H1 (cell line): ENCODE results near the gene PDE9A. TPM values are rescaled to one million over a fixed set of nuclear protein-coding genes. Genes with fewer than 3 reads are reported as not detected.

Experiments used
- CTCF ChIA-PET: fragments of 300-600 bp; sonication (Branson Sonifier 250); formaldehyde crosslinking; loops from one replicate; lab custom pipeline; 2021; ENCODE audit not compliant: partially characterized antibody; lab: Charles Lee
- POLR2A ChIA-PET: fragments of 300-600 bp; sonication (Branson Sonifier 250); formaldehyde crosslinking; loops from one replicate; lab custom pipeline; 2021; ENCODE audit warnings: inconsistent platforms; ENCODE audit not compliant: partially characterized antibody; lab: Charles Lee
- DNase-seq, 2 experiments: peaks; one replicate each; pipeline versions ENCODE4 v3.0.0 to v3.0.0-alpha.2; 2010 to 2022; ENCODE audit warnings: low spot score in 2 of 2, low read depth in 1 of 2, mixed read lengths in 1 of 2
- FAIRE-seq: peaks from 2 replicates; lab custom pipeline; 2011; peaks lifted over from hg19 to GRCh38; lab: Jason Lieb, UNC
- H2AFZ ChIP-seq: 2 replicates; pipeline ENCODE4 v1.8.1; 2012; ENCODE audit warnings: low read length, inconsistent platforms
- H2AK5ac ChIP-seq: 2 replicates; pipeline ENCODE4 v1.6.1; 2013; ENCODE audit warnings: low read depth, low read length
- H2BK120ac ChIP-seq: replicated peaks from 2 replicates; pipeline ENCODE3; 2013; ENCODE audit warnings: low read depth, low read length, inconsistent platforms
- H2BK12ac ChIP-seq: 2 replicates; pipeline ENCODE4 v1.6.1; 2013; ENCODE audit warnings: low read depth, low read length
- H2BK15ac ChIP-seq: 2 replicates; pipeline ENCODE4 v1.6.1; 2013; ENCODE audit warnings: low read length
- H2BK20ac ChIP-seq: 2 replicates; pipeline ENCODE4 v1.6.1; 2013; ENCODE audit warnings: low read length
- H2BK5ac ChIP-seq: 2 replicates; pipeline ENCODE4 v1.6.1; 2013; ENCODE audit warnings: low read depth, low read length
- H3K14ac ChIP-seq: 2 replicates; pipeline ENCODE4 v1.6.1; 2013; ENCODE audit warnings: inconsistent platforms; ENCODE audit not compliant: insufficient read length
- H3K18ac ChIP-seq: 2 replicates; pipeline ENCODE4 v1.6.1; 2013; ENCODE audit warnings: low read length; ENCODE audit errors: extremely low read depth
- H3K23ac ChIP-seq: 2 replicates; pipeline ENCODE4 v1.6.1; 2013; ENCODE audit warnings: inconsistent platforms; ENCODE audit not compliant: insufficient read length
- H3K23me2 ChIP-seq: 2 replicates; pipeline ENCODE4 v1.6.1; 2013; ENCODE audit warnings: low read depth, low read length
- H3K27ac ChIP-seq: 2 replicates; pipeline ENCODE4 v1.6.1; 2011; ENCODE audit warnings: low read depth, low read length, inconsistent platforms
- H3K27me3 ChIP-seq, 4 experiments: replicated peaks in 1 of 4; 1 replicate in 1 of 4; 2 replicates in 3 of 4; pipeline versions ENCODE4 v1.6.1 to v1.8.1; 2011 to 2013; ENCODE audit warnings: low read length in 3 of 4, mild to moderate bottlenecking in 3 of 4, inconsistent platforms in 2 of 4, mixed read lengths in 2 of 4, moderate library complexity in 1 of 4; ENCODE audit not compliant: control insufficient read depth in 3 of 4, insufficient read depth in 3 of 4; ENCODE audit errors: extremely low read depth in 1 of 4
- H3K36me3 ChIP-seq, 4 experiments: 2 replicates each; pipeline versions ENCODE4 v1.6.1 to v1.8.1; 2011 to 2013; ENCODE audit warnings: mild to moderate bottlenecking in 4 of 4, low read length in 3 of 4, moderate library complexity in 2 of 4, control low read depth in 1 of 4, inconsistent platforms in 1 of 4; ENCODE audit not compliant: insufficient read depth in 4 of 4, control insufficient read depth in 2 of 4
- H3K4ac ChIP-seq: replicated peaks from 2 replicates; pipeline ENCODE3; 2013; ENCODE audit warnings: low read length, low read depth, mixed read lengths, inconsistent platforms; ENCODE audit not compliant: insufficient read length
- H3K4me1 ChIP-seq, 4 experiments: replicated peaks in 1 of 4; 1 replicate in 1 of 4; 2 replicates in 3 of 4; pipeline versions ENCODE4 v1.6.1 to v1.8.1; 2011 to 2013; ENCODE audit warnings: low read length in 3 of 4, inconsistent platforms in 2 of 4, mixed read lengths in 1 of 4; ENCODE audit not compliant: insufficient read depth in 4 of 4, control insufficient read depth in 3 of 4
- H3K4me2 ChIP-seq, 2 experiments: 2 replicates each; pipeline versions ENCODE4 v1.6.1 to v1.8.1; 2011 to 2013; ENCODE audit warnings: low read depth in 2 of 2, low read length in 2 of 2, control low read depth in 1 of 2, inconsistent platforms in 1 of 2, mild to moderate bottlenecking in 1 of 2; ENCODE audit not compliant: insufficient read depth in 1 of 2
- H3K4me3 ChIP-seq, 4 experiments: fragments of 200-600, 300-600 bp in 1 of 4; sonication (generic), shearing (Covaris generic), sonication (Bioruptor Twin) in 1 of 4; 2 replicates each; pipeline versions ENCODE4 v1.5.1 to v1.8.1; 2011 to 2016; ENCODE audit warnings: low read length in 4 of 4, low read depth in 3 of 4, control low read depth in 2 of 4, inconsistent platforms in 2 of 4, mild to moderate bottlenecking in 2 of 4, mixed read lengths in 1 of 4, moderate library complexity in 1 of 4; ENCODE audit not compliant: insufficient read depth in 2 of 4; ENCODE audit errors: extremely low read depth in 1 of 4
- H3K56ac ChIP-seq: replicated peaks from 2 replicates; pipeline ENCODE3; 2013; ENCODE audit warnings: low read depth, mild to moderate bottlenecking, mixed read lengths, low read length, inconsistent platforms; ENCODE audit not compliant: insufficient read length
- H3K79me1 ChIP-seq: 2 replicates; pipeline ENCODE4 v1.6.1; 2013; ENCODE audit warnings: low read depth, low read length, control low read depth
- H3K79me2 ChIP-seq, 2 experiments: 2 replicates each; pipeline versions ENCODE4 v1.6.1 to v1.8.1; 2012 to 2013; ENCODE audit warnings: low read length in 2 of 2, mild to moderate bottlenecking in 2 of 2, inconsistent platforms in 1 of 2; ENCODE audit not compliant: insufficient read depth in 2 of 2, control insufficient read depth in 1 of 2
- H3K9ac ChIP-seq, 4 experiments: replicated peaks in 1 of 4; 1 replicate in 1 of 4; 2 replicates in 3 of 4; pipeline versions ENCODE4 v1.6.1 to v1.8.1; 2011 to 2013; ENCODE audit warnings: low read depth in 3 of 4, low read length in 3 of 4, control low read depth in 2 of 4, mild to moderate bottlenecking in 2 of 4, moderate library complexity in 2 of 4, inconsistent platforms in 1 of 4; ENCODE audit errors: extremely low read depth in 1 of 4
- H3K9me3 ChIP-seq, 2 experiments: 2 replicates each; pipeline versions ENCODE4 v1.6.1 to v1.8.1; 2012 to 2013; ENCODE audit warnings: mild to moderate bottlenecking in 2 of 2, moderate library complexity in 2 of 2, control low read depth in 1 of 2, inconsistent platforms in 1 of 2, low read depth in 1 of 2, low read length in 1 of 2, mixed read lengths in 1 of 2; ENCODE audit not compliant: insufficient read depth in 2 of 2
- H4K20me1 ChIP-seq, 2 experiments: replicated peaks in 1 of 2; 2 replicates each; pipeline versions ENCODE3 to v1.8.1; 2011 to 2013; ENCODE audit warnings: inconsistent platforms in 2 of 2, low read length in 2 of 2, mild to moderate bottlenecking in 1 of 2; ENCODE audit not compliant: insufficient read depth in 2 of 2, control insufficient read depth in 1 of 2
- H4K5ac ChIP-seq: 2 replicates; pipeline ENCODE4 v1.6.1; 2013; ENCODE audit warnings: low read length, low read depth, mixed read lengths, inconsistent platforms; ENCODE audit not compliant: insufficient read length
- H4K8ac ChIP-seq: 2 replicates; pipeline ENCODE4 v1.8.0; 2013; ENCODE audit warnings: mild to moderate bottlenecking, moderate library complexity, low read length, inconsistent platforms; ENCODE audit not compliant: insufficient read depth; ENCODE audit errors: extremely low read depth
- H4K91ac ChIP-seq: replicated peaks from 2 replicates; pipeline ENCODE3; 2013; ENCODE audit warnings: low read length, mixed read lengths, inconsistent platforms; ENCODE audit not compliant: insufficient read length
- ASH2L ChIP-seq: fragments of 200-600, 300-600 bp; sonication (generic); IDR thresholded peaks from one replicate; pipeline ENCODE4 v1.7.1; 2017; ENCODE audit warnings: low read length
- ATF2 ChIP-seq: IDR thresholded peaks from 2 replicates; pipeline ENCODE4 v1.6.1; 2012; ENCODE audit warnings: low read length, inconsistent platforms
- CBX8 ChIP-seq: fragments of 300-800, 300-1000 bp; sonication (generic); IDR thresholded peaks from 2 replicates; pipeline ENCODE4 v1.7.1; 2016; ENCODE audit warnings: low read depth, low read length, borderline replicate concordance
- CHD2 ChIP-seq: IDR thresholded peaks from 2 replicates; pipeline ENCODE4 v1.6.1; 2012; ENCODE audit warnings: low read length, improper control_type of control experiment
- GABPA ChIP-seq: IDR thresholded peaks from 2 replicates; pipeline ENCODE4 v1.6.1; 2011; ENCODE audit warnings: mild to moderate bottlenecking, low read length, moderate library complexity, borderline replicate concordance; ENCODE audit not compliant: insufficient read depth
- GTF2F1 ChIP-seq: IDR thresholded peaks from 2 replicates; pipeline ENCODE4 v1.6.1; 2012; ENCODE audit warnings: low read depth, low read length, improper control_type of control experiment, borderline replicate concordance
- JUN ChIP-seq: IDR thresholded peaks from 2 replicates; pipeline ENCODE4 v1.6.1; 2011; ENCODE audit warnings: low read depth, mild to moderate bottlenecking, improper control_type of control experiment, low read length
- MAFK ChIP-seq: IDR thresholded peaks from 2 replicates; pipeline ENCODE4 v1.6.1; 2012; ENCODE audit warnings: low read depth, mild to moderate bottlenecking, improper control_type of control experiment, low read length
- RFX5 ChIP-seq: IDR thresholded peaks from 2 replicates; pipeline ENCODE4 v1.6.1; 2011; ENCODE audit warnings: low read depth, low read length, improper control_type of control experiment, borderline replicate concordance
- RNF2 ChIP-seq: fragments of 200-900, 300-1000 bp; sonication (generic); IDR thresholded peaks from 2 replicates; pipeline ENCODE4 v1.7.1; 2016; ENCODE audit warnings: borderline replicate concordance, low read depth, mild to moderate bottlenecking, antibody characterized with exemption, low read length; ENCODE audit not compliant: poor library complexity, severe bottlenecking; ENCODE audit errors: missing control alignments
- SIN3A ChIP-seq, 2 experiments: IDR thresholded peaks in 1 of 2; conservative IDR thresholded peaks in 1 of 2; 2 replicates each; pipeline ENCODE4 v1.6.1; 2011 to 2012; ENCODE audit warnings: low read length in 2 of 2, improper control_type of control experiment in 1 of 2, low read depth in 1 of 2, mild to moderate bottlenecking in 1 of 2
- ZNF274 ChIP-seq: IDR thresholded peaks from 2 replicates; pipeline ENCODE4 v1.7.0; 2012; ENCODE audit warnings: low read length, borderline replicate concordance; ENCODE audit errors: extremely low read depth
- WGBS, 2 experiments: shearing (Covaris generic) in 1 of 2; methylation state at CpG; one replicate each; pipeline versions ENCODE4 v1.1.6 to v1.1.7; 2013 to 2015; ENCODE audit warnings: low lambda C conversion rate in 2 of 2, mixed read lengths in 2 of 2, inconsistent platforms in 1 of 2, low coverage in 1 of 2, missing lambda C conversion rate in 1 of 2; ENCODE audit not compliant: insufficient replicate concordance in 2 of 2, insufficient coverage in 1 of 2, insufficient read length in 1 of 2; ENCODE audit errors: extremely low coverage in 1 of 2, missing lambda C conversion rate in 1 of 2; 5-methylcytosine and 5-hydroxymethylcytosine counted together
- polyA plus RNA-seq, 7 experiments: library from polyadenylated mRNA; depleted of rRNA in 3 of 7; stranded (reverse) in 5 of 7; unstranded in 2 of 7; fragments of >200 nt in 5 of 7; fragments of 200-250 nt in 2 of 7; gene quantifications; 1 replicate in 5 of 7; 2 replicates in 1 of 7; 4 replicates in 1 of 7; pipeline versions ENCODE4 v1.2.1 to v1.2.3, GENCODE V29; 2011 to 2013; ENCODE audit warnings: missing spikeins in 2 of 7, mixed read lengths in 2 of 7
- total RNA-seq: library from RNA; stranded (reverse); fragmentation: NEBNext Ultra II Directional; extraction: Animal tissue kit (Norgen Biotek cat#: 25700); gene quantifications from 2 replicates; pipeline ENCODE4 v1.2.1, GENCODE V29; 2021

Gene PDE9A
- total and polyA plus RNA-seq, 2 of the 8 experiments (the other 6 are each of a cell fraction or from before 2014, with no cell fraction given): 39.2 to 45.9 TPM

GRCh38 chr21:42711667-42712066 is 58.2 kb downstream of the PDE9A start:
- no peak overlapping the region for H2BK12ac ChIP-seq
- no peak overlapping the region for H4K8ac ChIP-seq
- H3K9ac ChIP-seq: no peak overlapping the region
- ChIA-PET CTCF (no interaction called here), POLR2A (interaction anchor here (0.6 to 1.0 kb wide), 2 partner anchors 9 to 95 kb away, joined by 3 read pairs; no protein-coding TSS in a partner anchor)
- 96% methylated on average over 4 of the region's 4 CpGs; no CpG with 5 or more reads in 1 of the 2 experiments for WGBS, 2 experiments
- H4K20me1 ChIP-seq: no peaks in the 10 kb centered on the region
- H3K4me2 ChIP-seq: no peak overlapping the region
- peaks cover 0 to 15% (median 11%) of the 10 kb centered on the region in 4 experiments; a peak in 6 of 7 replicates for H3K4me1 ChIP-seq
- no peaks in the 10 kb centered on the region for H3K27me3 ChIP-seq
- no peak overlapping the region for H3K4ac ChIP-seq
- no peak overlapping the region for H3K27ac ChIP-seq
- no peak overlapping the region for H4K91ac ChIP-seq
- DNase-seq: no peak
- no peak overlapping the region for H2BK15ac ChIP-seq
- H2AFZ ChIP-seq: no peak overlapping the region
- H3K36me3 ChIP-seq: peaks cover 0 to 3% (median 0%) of the 10 kb centered on the region in 4 experiments; a peak in 1 of 8 replicates
- H3K79me2 ChIP-seq: no peaks in the 10 kb centered on the region
- no peak overlapping the region for H3K56ac ChIP-seq
- no peak for FAIRE-seq
- no peak overlapping the region for H3K23ac ChIP-seq
- H3K79me1 ChIP-seq: no peaks in the 10 kb centered on the region
- H3K4me3 ChIP-seq: no peak overlapping the region
- no peaks in the 10 kb centered on the region for H3K23me2 ChIP-seq
- H2BK120ac ChIP-seq: no peak overlapping the region
- no peak overlapping the region for H2BK5ac ChIP-seq
- H3K9me3 ChIP-seq: no peaks in the 10 kb centered on the region
- no peak overlapping the region for H2BK20ac ChIP-seq
- H3K18ac ChIP-seq: no peak overlapping the region
- H3K14ac ChIP-seq: no peak overlapping the region
- H2AK5ac ChIP-seq: no peak overlapping the region
- H4K5ac ChIP-seq: no peak overlapping the region
- no peak for TF ChIP-seq RNF2
- no peak for TF ChIP-seq CHD2
- TF ChIP-seq CBX8: no peak
- no peak for TF ChIP-seq ZNF274
- TF ChIP-seq JUN: no peak
- no peak for TF ChIP-seq SIN3A (conservative IDR thresholded peaks at IDR 0.05 in 1 of 2, IDR thresholded peaks at IDR 0.05 in 1 of 2; ENCODE audit: low read depth in 1 of 2, low read length in 2 of 2)
- TF ChIP-seq GTF2F1: no peak
- no peak for TF ChIP-seq RFX5
- no peak for TF ChIP-seq ASH2L
- TF ChIP-seq MAFK: no peak
- TF ChIP-seq ATF2: no peak
- no peak for TF ChIP-seq GABPA
